ENCODE data around the gene FSD1. TPM values are rescaled to one million over a fixed set of nuclear protein-coding genes. Genes with fewer than 3 reads are reported as not detected.
A peak's percentile ranks its signal among the peaks of the same experiment; 100 is the strongest.
"Not testable (repeated sequence)": the region's sequence is repeated elsewhere in the genome, so short reads cannot be mapped to it uniquely, and the experiment has no call there.

The FSD1 gene
- total and polyA plus RNA-seq, 8 donors = 0.55 to 1.9 (median 1.3) TPM; not detected in 1

GRCh38 chr19:4343370-4344307, 39.2 kb downstream of the FSD1 start, which contains the start of gene MPND:
Gene MPND, plus strand, starts transcription at chr19:4343562. Its CDS starts 32 bp downstream, at chr19:4343594.
- H3K4me3 ChIP-seq = peak within 1 kb of the TSS; percentile 59 to 85
- peak; percentile 87 to 99 (median 94) for DNase-seq
- H3K36me3 ChIP-seq = peaks cover 0 to 18% of the 10 kb centered on the region in 2 donors
- H3K9me3 ChIP-seq = no peaks in the 10 kb centered on the region
- intact Hi-C loops (cut with DNase I) = no loop called here
- no peaks in the 10 kb centered on the region for H3K27me3 ChIP-seq
- ATAC-seq = peak; percentile 87
- TF ChIP-seq, protein P1, sequence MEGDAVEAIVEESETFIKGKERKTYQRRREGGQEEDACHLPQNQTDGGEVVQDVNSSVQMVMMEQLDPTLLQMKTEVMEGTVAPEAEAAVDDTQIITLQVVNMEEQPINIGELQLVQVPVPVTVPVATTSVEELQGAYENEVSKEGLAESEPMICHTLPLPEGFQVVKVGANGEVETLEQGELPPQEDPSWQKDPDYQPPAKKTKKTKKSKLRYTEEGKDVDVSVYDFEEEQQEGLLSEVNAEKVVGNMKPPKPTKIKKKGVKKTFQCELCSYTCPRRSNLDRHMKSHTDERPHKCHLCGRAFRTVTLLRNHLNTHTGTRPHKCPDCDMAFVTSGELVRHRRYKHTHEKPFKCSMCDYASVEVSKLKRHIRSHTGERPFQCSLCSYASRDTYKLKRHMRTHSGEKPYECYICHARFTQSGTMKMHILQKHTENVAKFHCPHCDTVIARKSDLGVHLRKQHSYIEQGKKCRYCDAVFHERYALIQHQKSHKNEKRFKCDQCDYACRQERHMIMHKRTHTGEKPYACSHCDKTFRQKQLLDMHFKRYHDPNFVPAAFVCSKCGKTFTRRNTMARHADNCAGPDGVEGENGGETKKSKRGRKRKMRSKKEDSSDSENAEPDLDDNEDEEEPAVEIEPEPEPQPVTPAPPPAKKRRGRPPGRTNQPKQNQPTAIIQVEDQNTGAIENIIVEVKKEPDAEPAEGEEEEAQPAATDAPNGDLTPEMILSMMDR (IDR thresholded peaks at IDR 0.05) = no peak
- peak within 1 kb of the TSS; percentile 88 to 93 for H3K27ac ChIP-seq
- H3K4me1 ChIP-seq = peaks cover 0 to 27% of the 10 kb centered on the region in 2 donors

- Histone ChIP-seq H3K9me3 (no peaks in the 10 kb centered on the region), H3K36me3 (peaks cover 0 to 24% of the 10 kb centered on the region in 2 donors), H3K4me3 (no peak overlapping the region), H3K4me1 (peaks cover 0 to 21% of the 10 kb centered on the region in 2 donors), H3K27ac (no peak overlapping the region), H3K27me3 (no peaks in the 10 kb centered on the region)
- DNase-seq = peak in 1 of 4 donors; percentile 56
- TF ChIP-seq, protein P1 (IDR thresholded peaks at IDR 0.05) = no peak
- intact Hi-C loops (cut with DNase I) = no loop called here
- ATAC-seq = no peak
Measured at GRCh38 chr19:4345342-4346019, 41.1 kb downstream of the FSD1 start.

DNA sequence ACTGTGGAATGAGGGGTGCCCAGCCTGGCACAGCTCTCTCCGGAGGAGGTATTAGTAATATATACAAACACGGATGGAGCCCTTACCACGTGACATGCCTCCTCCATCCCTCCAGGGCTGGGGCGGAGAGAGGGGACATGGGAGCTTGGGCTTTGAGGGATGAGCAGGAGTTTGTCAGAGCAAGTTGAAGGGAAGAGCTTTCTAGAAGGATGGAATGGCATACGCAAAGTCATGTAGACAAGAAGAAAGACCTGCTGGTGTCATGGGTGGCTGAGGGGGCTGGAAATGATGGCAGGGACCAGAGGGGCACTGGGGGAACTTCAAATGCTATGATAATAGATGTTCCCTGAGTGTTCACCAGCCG, 41.6 kb downstream of the FSD1 start:
- ATAC-seq (no peak), DNase-seq (no peak)
- no peaks in the 10 kb centered on the region for H3K27me3 ChIP-seq
- no peak overlapping the region for H3K4me3 ChIP-seq
- intact Hi-C loops (cut with DNase I) = no loop called here
- TF ChIP-seq, protein P1 (IDR thresholded peaks at IDR 0.05) = no peak
- H3K36me3 ChIP-seq = peaks cover 0 to 24% of the 10 kb centered on the region in 2 donors
- H3K9me3 ChIP-seq = no peaks in the 10 kb centered on the region
- H3K27ac ChIP-seq = no peak overlapping the region
- H3K4me1 ChIP-seq = peaks cover 0 to 21% of the 10 kb centered on the region in 2 donors

DNA sequence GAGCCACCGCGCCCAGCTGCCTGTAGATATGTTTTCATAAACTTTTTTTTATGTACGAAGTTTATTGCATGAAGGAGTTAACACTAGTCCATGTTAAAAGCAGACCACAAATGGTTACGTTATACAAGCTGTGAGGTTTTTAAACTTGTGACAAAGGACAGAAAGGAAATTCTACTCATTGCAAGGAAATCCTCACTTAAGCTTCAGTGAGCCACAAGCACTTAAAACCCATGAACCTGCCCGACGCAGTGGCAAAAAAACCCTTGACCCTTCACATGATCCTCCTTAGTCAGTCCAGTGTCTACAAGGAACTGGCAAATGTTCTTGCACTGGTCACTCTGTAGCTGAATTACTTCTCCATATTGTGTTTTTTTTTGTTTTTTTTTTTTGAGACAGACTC, 43.1 kb downstream of the FSD1 start:
- intact Hi-C loops (cut with DNase I) = no loop called here
- peaks cover 0 to 15% of the 10 kb centered on the region in 2 donors for H3K4me1 ChIP-seq
- no peak overlapping the region for H3K27ac ChIP-seq
- no peak overlapping the region for H3K4me3 ChIP-seq
- DNase-seq (no peak), ATAC-seq (no peak)
- H3K9me3 ChIP-seq = no peaks in the 10 kb centered on the region
- peaks cover 0 to 24% of the 10 kb centered on the region in 2 donors for H3K36me3 ChIP-seq
- H3K27me3 ChIP-seq = no peaks in the 10 kb centered on the region
- TF ChIP-seq, protein P1 (IDR thresholded peaks at IDR 0.05) = no peak

DNA sequence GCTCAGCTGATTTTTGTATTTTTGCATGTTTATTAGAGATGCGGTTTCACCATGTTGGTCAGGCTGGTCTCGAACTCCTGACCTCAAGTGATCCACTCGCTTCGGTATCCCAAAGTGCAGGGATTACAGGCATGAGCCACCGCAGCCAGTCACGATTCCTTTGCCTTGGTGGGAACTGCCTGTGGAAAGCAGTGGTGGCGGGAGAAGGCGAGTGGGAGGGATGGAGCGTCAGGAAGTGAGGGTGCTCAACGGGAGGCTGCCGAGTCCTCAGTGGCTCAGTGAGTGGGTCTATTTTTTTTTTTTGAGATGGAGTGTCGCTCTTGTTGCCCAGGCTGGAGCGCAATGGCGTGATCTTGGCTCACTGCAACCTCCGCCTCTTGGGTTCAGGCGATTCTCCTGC, 44.8 kb downstream of the FSD1 start:
- intact Hi-C loops (cut with DNase I); H3K27ac ChIP-seq; ATAC-seq; H3K4me3 ChIP-seq; H3K9me3 ChIP-seq; H3K27me3 ChIP-seq; DNase-seq: not testable (repeated sequence)
- Histone ChIP-seq H3K36me3 (peaks cover 0 to 26% of the 10 kb centered on the region in 2 donors), H3K4me1 (peaks cover 0 to 10% of the 10 kb centered on the region in 2 donors)
